Mesenteric fat pad (tissue), 1 donor: ENCODE data around the gene RPP21. TPM values are rescaled to one million over a fixed set of nuclear protein-coding genes. Genes with fewer than 3 reads are reported as not detected.

Experiments
- DNase-seq: peaks from one replicate; pipeline ENCODE4 v3.0.0-alpha.2; 2020; ENCODE audit warnings: low spot score
- total RNA-seq: library from RNA; stranded (reverse); fragmentation: NEBNext Ultra II Directional; extraction: Animal tissue kit (Norgen Biotek cat#: 25700); gene quantifications from one replicate; pipeline ENCODE4 v1.2.1, GENCODE V29; 2021
- donor health status: DM: yes; HTN: yes; CAD: no.

Gene RPP21
- total RNA-seq, 1 donor from 2014 or later: 22.8 TPM

DNA sequence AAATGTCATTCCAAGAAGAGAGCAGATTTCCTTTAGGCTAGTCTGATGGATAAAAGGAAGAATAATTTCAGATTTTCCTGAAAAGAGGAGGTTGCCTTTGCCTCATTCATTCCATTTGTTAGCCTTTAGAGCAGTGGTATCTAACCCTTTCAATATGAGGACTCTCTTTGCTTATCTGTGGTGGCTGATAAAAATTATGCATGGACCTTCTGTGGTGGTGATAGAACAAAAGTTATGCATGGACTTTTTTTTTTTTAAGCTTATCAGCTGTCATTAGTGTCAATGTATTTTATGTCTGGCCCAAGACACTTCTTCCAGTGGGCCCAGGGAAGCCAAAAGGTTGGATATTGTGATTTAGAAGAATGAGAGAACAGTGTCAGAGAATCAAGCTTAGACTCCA lies 16.6 kb upstream of the RPP21 start:
- no peak for DNase-seq

- DNase-seq: no peak
These were observed 15.6 kb upstream of the RPP21 start for GRCh38 chr6:30329331-30329730.

GRCh38 chr6:30331981-30332380 lies 13.0 kb upstream of the RPP21 start:
- DNase-seq: no peak

GRCh38 chr6:30334075-30334783 lies 10.7 kb upstream of the RPP21 start:
- DNase-seq: no peak

DNA sequence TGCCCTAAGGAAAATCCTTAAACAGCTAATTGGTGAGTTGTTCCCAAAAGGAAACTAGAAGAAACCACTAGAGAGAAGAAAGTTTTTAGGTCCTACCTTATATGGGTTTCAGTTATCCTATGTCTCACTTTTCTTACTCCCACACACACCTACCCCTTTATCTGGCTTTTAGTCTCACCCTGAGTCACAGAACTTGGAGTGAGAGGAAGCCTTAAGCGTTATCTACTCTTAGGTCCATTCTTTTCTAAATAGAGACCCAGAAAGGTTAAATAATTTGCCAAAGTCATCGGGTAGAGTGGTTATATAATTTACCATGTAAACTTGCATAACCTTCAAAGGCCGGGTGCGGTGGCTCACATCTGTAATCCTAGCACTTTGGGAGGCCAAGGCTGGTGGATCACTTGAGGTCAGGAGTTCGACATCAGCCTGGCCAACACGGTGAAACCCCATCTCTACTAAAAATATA lies 4.3 kb upstream of the RPP21 start:
- DNase-seq: no peak

- no peak for DNase-seq
These were observed 3.7 kb upstream of the RPP21 start for GRCh38 chr6:30341218-30341617.

DNA sequence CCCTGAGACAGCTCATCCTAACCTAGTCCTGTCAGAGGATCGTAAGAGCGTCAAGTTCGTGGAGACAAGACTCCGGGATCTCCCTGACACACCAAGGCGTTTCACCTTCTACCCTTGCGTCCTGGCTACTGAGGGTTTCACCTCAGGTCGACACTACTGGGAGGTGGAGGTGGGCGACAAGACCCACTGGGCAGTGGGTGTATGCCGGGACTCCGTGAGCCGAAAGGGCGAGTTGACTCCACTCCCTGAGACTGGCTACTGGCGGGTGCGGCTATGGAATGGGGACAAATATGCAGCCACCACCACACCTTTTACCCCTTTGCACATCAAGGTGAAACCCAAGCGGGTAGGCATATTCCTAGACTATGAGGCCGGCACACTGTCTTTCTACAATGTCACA lies 3.2 kb upstream of the RPP21 start:
- DNase-seq: no peak

- no peak for DNase-seq
These were observed 627 bp upstream of the RPP21 start for GRCh38 chr6:30344191-30344867.

DNA sequence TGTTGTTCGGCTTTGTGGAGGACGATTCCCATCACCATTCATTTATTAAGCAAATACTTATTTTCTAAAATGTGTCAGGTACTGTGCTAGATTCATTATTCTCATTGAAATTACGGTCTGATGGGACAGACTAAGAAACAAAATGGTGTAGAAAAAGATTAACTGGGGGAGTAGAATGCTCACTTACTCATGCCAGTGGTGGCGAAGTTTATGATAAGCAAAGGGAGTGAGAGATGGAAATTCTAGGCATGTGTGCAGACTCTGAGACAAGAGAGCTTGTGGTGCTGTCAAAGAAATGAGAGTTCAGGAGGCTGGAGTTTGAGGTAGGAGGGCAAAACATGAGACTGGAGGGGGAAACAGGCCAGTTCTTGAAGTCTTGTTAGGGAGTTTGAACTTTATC lies 896 bp downstream of the RPP21 start:
- DNase-seq: no peak

DNA sequence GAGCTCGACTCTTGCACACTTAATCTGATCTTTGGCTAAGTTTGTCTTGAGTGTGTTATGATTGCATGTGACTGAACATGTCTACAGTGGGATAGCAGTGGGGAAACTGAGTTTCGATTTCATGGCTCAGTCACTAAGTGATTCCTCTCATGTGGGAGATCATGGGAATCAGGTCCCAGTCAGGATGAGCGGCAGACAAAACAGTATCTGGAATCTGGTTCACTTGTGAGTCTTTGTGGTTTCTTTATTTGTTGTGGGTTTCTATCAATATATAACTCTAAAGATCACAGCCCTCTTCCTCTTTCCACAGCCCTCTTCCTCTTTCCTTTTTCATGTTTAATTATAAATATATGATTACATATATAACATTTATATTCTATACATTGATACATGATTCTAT lies 4.0 kb downstream of the RPP21 start:
- DNase-seq: no peak

DNA sequence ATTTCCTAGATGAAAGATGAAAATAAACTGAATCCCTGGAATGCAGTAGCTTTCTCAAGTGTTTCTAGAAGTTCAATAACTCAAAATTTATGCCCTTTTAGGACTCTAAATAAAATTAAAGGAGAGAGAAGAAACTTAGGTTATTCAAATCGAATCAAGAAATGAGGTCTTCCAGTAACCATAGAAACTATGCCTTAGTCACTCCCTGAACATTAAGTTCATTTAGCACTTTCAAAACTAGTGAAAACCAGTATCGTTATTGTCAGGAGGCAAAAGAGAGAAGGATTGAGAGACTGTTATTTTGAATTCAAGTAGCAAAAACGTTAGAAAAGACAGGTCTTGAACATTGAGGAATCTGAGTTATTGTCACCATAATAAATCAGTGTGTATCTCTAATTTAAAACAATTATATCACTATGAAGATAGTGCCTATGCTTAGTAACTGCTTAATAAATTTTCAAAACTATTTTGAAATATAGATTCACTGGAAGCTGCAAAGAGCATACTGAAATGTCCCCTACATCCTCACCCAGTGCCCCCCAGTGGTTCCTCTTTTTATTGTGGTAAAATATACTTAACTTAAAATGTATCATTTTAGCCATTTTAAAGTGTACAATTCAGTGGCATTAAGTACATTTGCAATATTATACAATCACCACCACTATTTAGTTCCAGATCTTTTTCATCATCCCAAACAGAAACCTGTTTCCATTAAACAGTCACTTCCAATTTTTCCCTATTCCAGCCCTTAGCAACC lies 4.6 kb downstream of the RPP21 start:
- no peak for DNase-seq

DNA sequence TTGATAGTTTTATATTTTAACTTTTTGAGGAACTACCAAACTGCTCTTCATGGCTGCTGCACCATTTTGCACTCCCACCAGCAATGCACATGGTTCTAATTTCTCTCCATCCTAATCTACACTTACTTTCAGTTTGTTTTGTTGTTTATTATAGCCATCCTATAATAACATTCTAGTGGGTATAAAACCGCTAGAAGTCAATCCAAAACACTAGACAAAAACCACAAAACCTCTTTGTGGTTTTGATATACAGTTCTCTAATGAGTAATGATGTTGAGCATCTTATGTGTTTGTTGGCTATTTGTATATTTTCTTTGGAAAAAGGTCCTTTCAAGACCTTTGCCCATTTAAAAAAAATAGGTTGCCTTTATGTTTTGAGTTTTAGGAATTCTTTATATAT lies 5.6 kb downstream of the RPP21 start:
- DNase-seq: no peak

DNA sequence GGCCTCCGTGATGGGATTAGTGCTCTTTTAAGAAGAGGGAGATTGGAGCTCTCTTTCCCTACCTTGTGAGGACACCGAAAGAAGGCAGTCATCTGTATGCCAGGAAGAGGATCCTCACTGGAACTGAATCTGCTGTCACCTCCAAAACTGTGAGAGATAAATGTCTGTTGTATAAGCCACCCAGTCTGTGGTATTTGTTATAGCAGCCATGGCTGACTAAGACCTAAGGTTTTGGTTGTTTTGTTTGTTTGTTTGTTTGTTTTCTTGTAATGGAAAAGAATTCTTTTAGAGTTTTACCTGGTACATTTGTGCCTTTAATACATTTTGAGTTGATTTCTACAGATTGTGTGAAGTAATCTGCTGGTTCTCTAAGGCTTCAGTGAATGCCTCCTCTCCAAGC lies 7.6 kb downstream of the RPP21 start:
- DNase-seq: no peak

GRCh38 chr6:30355281-30355680 lies 10.3 kb downstream of the RPP21 start:
- no peak for DNase-seq

DNA sequence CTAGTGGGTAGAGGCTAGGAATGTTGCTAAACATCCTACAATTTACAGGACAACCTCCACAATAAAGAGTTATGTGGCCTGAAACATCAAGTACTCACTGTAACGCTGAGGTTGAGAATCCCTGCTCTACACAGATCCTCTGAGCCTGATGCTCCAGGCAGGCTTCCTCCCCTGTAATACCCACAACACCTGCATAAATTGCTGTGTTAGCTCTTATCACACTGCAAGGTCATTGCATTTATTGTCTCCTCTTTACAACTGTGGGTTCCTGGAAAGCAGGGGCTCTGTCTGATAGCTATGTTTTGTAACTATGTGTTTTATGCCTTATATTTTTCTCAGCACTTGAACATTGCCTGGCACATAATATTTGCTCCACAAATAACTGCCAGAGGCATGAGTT lies 11.6 kb downstream of the RPP21 start:
- DNase-seq: no peak

DNA sequence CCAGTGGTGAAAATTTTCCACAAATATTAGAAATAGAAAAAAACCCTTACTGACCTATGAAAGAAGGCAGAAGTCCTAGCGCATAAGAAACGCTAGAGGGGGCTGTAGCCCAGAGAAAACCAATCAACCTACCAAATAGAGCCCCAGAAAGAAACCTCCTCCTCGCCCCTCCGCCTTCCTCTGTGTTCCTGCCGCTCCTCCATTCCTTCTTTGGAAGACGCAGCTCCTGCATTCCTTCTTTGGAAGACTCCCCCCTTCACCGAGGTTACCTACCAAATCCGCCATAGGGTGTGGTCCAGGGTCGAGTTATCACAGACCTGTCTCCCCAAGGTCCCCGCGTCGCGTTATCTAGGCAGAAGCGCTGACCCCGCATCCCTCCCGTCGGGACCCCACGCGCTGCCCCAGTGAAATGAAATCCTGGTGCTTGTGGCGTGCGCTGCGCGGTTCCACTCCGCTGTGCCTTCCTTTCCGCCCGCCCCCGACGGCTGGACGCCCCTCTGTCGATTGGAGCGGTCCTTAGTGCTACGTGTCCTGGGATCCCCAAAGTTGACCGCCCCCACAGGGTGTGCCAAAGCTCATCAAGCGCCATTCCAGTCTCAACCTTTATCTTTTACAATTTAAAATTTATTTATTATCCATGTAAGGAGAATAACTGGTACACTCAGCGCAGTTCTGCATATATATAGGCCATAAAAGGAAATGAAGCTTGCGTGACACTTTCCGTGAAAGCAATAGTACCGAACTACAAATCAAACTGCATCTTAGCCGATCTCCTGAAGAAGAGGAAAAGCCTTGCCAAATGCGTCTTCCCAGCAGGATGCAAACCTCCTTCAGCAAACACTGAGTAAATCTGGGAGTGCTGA lies 13.0 kb downstream of the RPP21 start:
- DNase-seq: no peak

DNA sequence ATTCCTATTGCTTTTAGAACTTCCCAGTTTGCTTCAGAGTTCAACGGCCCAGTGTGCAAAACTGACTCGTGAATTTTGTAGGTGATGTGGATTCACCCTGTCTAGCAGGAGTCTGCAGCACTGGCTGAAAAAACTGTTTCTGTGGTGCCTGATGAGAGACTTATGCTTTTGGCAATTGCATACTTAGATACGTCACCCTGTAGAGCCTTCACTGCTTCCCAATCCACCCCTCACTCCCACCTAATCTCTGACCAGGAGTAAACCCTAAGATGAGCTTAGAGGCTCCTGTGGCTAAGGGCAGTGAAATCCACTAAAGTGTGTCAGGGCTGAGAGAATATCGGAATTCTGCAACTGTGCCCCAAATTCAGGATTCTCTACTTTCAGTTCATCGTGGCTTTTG lies 14.3 kb downstream of the RPP21 start:
- no peak for DNase-seq

DNA sequence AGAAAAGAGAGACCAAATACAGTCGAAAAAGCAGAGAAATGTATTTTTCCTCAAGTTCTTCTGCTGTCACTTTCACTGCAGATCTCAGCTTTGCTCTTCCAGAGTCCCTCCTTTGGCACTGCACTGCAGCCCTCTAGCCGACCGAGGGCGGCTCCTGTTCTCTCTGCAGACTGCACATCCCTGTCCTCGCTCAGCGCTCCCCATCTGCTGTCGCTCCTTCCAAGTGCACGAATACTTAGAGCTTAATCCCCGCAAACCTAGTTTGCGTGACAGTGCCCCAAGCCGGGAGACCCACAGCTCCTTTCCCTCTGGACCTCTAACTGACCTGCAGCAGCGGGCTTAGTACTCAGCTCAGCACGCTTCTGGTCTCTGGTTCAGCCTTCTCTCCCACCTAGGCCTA lies 15.2 kb downstream of the RPP21 start:
- DNase-seq: no peak

DNA sequence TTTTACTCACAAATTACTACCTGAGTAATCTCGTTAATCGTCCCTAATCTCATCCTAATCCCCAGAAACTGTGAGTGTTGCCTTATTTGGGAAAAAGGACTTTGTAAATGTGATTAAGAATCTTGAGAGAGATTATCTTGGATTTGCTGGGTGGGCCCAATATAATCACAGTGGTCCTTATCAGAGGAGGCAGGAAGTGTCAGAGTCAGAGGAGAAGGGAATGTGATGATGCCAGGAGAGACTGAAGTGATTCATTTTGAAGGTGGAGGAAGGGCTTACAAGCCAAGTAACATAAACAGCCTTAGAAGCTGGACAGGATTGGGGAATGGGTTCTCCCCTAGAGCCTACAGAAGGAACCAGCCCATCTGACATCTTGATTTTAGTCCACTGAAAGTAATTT lies 16.7 kb downstream of the RPP21 start:
- no peak for DNase-seq

DNA sequence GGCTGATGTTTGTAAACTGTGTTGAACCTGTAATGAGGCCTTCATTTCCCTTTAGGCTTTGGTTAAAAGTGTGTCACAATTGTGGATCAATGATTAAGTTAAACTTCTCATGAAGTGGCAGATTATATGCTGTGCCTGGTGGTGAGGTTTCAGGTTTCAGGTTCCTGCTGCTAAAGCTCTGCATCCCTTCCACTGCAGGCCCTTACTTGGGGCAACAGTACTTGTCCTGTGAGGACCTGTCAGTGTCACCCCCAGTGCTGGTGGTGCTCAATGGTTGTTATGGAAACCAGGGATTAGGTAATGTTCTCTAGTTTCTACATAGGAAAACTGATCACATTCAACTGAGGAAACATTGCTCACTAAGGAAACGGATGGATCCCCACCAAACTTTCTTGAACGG lies 18.5 kb downstream of the RPP21 start:
- DNase-seq: no peak

DNA sequence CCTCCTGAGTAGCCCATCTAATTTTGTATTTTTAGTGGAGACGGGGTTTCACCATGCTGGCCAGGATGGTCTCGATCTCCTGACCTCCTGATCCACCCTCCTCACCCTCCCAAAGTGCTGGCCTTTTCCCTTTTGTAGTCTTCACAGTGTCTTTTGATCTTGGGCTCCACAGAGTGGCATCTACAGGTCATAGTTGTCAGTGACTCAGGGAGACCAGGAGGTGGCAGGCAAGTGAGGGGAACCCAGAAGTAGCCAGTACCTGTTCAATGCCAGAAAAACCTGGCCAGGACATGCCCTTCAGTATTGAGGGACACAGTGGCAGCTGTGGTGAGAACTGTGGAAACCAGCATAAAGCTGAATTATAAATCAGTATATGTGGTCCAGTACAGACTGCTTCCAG lies 19.6 kb downstream of the RPP21 start:
- no peak for DNase-seq
